ENCODE results near the gene RAB31.

DNA sequence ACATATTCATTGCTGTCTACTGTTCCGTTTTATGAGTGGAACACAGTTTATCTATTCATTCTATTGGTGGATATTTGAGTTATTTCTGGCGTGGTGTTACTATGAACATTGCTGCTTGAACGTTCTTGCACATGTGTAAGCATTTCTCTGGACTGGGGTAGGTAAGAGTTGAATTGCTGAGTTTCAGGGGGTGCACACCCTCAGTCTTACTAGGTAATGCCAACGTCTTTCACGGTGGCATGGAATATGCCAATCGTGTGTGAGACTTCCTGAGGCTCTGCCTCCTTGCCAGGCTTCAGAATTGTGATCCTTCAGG lies 121.3 kb downstream of the RAB31 start:
- no peak for TF ChIP-seq KDM5A (IDR thresholded peaks at IDR 0.05)
- no peak for TF ChIP-seq POLR2A (IDR thresholded peaks at IDR 0.05; ENCODE audit: low read length)
- TF ChIP-seq, protein P1, sequence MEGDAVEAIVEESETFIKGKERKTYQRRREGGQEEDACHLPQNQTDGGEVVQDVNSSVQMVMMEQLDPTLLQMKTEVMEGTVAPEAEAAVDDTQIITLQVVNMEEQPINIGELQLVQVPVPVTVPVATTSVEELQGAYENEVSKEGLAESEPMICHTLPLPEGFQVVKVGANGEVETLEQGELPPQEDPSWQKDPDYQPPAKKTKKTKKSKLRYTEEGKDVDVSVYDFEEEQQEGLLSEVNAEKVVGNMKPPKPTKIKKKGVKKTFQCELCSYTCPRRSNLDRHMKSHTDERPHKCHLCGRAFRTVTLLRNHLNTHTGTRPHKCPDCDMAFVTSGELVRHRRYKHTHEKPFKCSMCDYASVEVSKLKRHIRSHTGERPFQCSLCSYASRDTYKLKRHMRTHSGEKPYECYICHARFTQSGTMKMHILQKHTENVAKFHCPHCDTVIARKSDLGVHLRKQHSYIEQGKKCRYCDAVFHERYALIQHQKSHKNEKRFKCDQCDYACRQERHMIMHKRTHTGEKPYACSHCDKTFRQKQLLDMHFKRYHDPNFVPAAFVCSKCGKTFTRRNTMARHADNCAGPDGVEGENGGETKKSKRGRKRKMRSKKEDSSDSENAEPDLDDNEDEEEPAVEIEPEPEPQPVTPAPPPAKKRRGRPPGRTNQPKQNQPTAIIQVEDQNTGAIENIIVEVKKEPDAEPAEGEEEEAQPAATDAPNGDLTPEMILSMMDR (IDR thresholded peaks at IDR 0.05): no peak
- TF ChIP-seq, protein P2, sequence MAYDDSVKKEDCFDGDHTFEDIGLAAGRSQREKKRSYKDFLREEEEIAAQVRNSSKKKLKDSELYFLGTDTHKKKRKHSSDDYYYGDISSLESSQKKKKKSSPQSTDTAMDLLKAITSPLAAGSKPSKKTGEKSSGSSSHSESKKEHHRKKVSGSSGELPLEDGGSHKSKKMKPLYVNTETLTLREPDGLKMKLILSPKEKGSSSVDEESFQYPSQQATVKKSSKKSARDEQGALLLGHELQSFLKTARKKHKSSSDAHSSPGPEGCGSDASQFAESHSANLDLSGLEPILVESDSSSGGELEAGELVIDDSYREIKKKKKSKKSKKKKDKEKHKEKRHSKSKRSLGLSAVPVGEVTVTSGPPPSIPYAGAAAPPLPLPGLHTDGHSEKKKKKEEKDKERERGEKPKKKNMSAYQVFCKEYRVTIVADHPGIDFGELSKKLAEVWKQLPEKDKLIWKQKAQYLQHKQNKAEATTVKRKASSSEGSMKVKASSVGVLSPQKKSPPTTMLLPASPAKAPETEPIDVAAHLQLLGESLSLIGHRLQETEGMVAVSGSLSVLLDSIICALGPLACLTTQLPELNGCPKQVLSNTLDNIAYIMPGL (CRISPR knock-in tag; IDR thresholded peaks at IDR 0.05; ENCODE audit: borderline replicate concordance): no peak
- no peak for TF ChIP-seq EHMT2 (IDR thresholded peaks at IDR 0.05; ENCODE audit: low read depth)
- no peak for TF ChIP-seq RNF2 (IDR thresholded peaks at IDR 0.05; ENCODE audit: borderline replicate concordance, low read depth)
- no peak for TF ChIP-seq SMC3 (IDR thresholded peaks at IDR 0.05)
- TF ChIP-seq RCOR1 (IDR thresholded peaks at IDR 0.05; ENCODE audit: low read depth, low read length): no peak
- TF ChIP-seq NR3C1 (IDR thresholded peaks at IDR 0.05): no peak
- TF ChIP-seq, protein P3, sequence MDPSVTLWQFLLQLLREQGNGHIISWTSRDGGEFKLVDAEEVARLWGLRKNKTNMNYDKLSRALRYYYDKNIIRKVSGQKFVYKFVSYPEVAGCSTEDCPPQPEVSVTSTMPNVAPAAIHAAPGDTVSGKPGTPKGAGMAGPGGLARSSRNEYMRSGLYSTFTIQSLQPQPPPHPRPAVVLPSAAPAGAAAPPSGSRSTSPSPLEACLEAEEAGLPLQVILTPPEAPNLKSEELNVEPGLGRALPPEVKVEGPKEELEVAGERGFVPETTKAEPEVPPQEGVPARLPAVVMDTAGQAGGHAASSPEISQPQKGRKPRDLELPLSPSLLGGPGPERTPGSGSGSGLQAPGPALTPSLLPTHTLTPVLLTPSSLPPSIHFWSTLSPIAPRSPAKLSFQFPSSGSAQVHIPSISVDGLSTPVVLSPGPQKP (IDR thresholded peaks at IDR 0.05; ENCODE audit: low read depth, low read length): no peak
- no peak for TF ChIP-seq CEBPB (IDR thresholded peaks at IDR 0.05)

Measured in A549 (cell line).